A673 (cell line): ENCODE results near the gene BEGAIN.

ENCODE experiments used
- EZH2 ChIP-seq: fragments of 200-600 bp; sonication (generic); IDR thresholded peaks from 2 replicates; pipeline ENCODE4 v1.6.1; 2017; ENCODE audit warnings: borderline replicate concordance, low read depth, mild to moderate bottlenecking, mixed read lengths, antibody characterized with exemption, low read length; ENCODE audit not compliant: poor library complexity, severe bottlenecking
- TF ChIP-seq, protein P1 (sequence below): fragments of 300-800, 200-600 bp; sonication (generic); conservative IDR thresholded peaks from 2 replicates; pipeline ENCODE4 v1.5.1; 2017; ENCODE audit warnings: low read depth, mild to moderate bottlenecking, antibody characterized with exemption, low read length, moderate library complexity, mixed read lengths

DNA sequence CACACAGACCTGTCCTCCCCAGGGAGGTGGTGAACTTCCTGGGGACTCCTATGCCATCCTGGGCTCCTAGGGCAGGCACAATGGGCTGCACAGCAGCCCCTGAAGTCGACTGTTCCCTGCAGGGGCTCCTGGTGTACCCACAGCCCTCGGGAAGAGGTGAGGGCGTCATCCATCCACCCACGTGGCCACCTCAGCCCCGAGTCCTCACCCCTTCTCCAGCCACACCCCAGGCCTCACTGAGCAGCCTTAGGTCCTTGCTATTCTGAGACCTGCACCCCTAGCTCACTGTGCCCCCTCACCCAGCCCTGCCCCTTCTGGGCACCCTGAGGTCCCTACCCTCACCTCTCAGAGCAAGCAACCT is 38.9 kb downstream of the BEGAIN start:
- TF ChIP-seq, protein P1, sequence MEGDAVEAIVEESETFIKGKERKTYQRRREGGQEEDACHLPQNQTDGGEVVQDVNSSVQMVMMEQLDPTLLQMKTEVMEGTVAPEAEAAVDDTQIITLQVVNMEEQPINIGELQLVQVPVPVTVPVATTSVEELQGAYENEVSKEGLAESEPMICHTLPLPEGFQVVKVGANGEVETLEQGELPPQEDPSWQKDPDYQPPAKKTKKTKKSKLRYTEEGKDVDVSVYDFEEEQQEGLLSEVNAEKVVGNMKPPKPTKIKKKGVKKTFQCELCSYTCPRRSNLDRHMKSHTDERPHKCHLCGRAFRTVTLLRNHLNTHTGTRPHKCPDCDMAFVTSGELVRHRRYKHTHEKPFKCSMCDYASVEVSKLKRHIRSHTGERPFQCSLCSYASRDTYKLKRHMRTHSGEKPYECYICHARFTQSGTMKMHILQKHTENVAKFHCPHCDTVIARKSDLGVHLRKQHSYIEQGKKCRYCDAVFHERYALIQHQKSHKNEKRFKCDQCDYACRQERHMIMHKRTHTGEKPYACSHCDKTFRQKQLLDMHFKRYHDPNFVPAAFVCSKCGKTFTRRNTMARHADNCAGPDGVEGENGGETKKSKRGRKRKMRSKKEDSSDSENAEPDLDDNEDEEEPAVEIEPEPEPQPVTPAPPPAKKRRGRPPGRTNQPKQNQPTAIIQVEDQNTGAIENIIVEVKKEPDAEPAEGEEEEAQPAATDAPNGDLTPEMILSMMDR = no peak
- TF ChIP-seq EZH2 = no peak
